H1 (cell line): ENCODE data around the gene ZSCAN1. TPM values are rescaled to one million over a fixed set of nuclear protein-coding genes. Genes with fewer than 3 reads are reported as not detected.

ENCODE experiments used
- CHD1 ChIP-seq: IDR thresholded peaks from 2 replicates; pipeline ENCODE4 v1.6.1; 2012; ENCODE audit warnings: low read depth, low read length, improper control_type of control experiment
- CHD7 ChIP-seq: fragments of 300-600 bp; sonication (generic); IDR thresholded peaks from 2 replicates; pipeline ENCODE4 v1.7.1; 2012; ENCODE audit warnings: low read length, moderate library complexity, mild to moderate bottlenecking, inconsistent platforms; ENCODE audit not compliant: insufficient replicate concordance
- EP300 ChIP-seq, 2 experiments: IDR thresholded peaks; 1 replicate in 1 of 2; 2 replicates in 1 of 2; pipeline ENCODE4 v1.6.1; 2011 to 2012; ENCODE audit warnings: low read depth in 2 of 2, low read length in 2 of 2, mild to moderate bottlenecking in 2 of 2, borderline replicate concordance in 1 of 2, inconsistent platforms in 1 of 2, moderate library complexity in 1 of 2
- JUN ChIP-seq: IDR thresholded peaks from 2 replicates; pipeline ENCODE4 v1.6.1; 2011; ENCODE audit warnings: low read depth, mild to moderate bottlenecking, improper control_type of control experiment, low read length
- POLR2A ChIP-seq, 2 experiments: IDR thresholded peaks; 1 replicate in 1 of 2; 2 replicates in 1 of 2; pipeline ENCODE4 v1.6.1; 2011; ENCODE audit warnings: low read depth in 2 of 2, low read length in 2 of 2, mild to moderate bottlenecking in 2 of 2; ENCODE audit errors: control extremely low read depth in 1 of 2
- TAF7 ChIP-seq: optimal IDR thresholded peaks from 2 replicates; pipeline ENCODE3; 2011; ENCODE audit warnings: low read depth, mild to moderate bottlenecking, inconsistent platforms, low read length, moderate library complexity, borderline replicate concordance
- polyA plus RNA-seq, 7 experiments: library from polyadenylated mRNA; depleted of rRNA in 3 of 7; stranded (reverse) in 5 of 7; unstranded in 2 of 7; fragments of >200 nt in 5 of 7; fragments of 200-250 nt in 2 of 7; gene quantifications; 1 replicate in 5 of 7; 2 replicates in 1 of 7; 4 replicates in 1 of 7; pipeline versions ENCODE4 v1.2.1 to v1.2.3, GENCODE V29; 2011 to 2013; ENCODE audit warnings: missing spikeins in 2 of 7, mixed read lengths in 2 of 7
- total RNA-seq: library from RNA; stranded (reverse); fragmentation: NEBNext Ultra II Directional; extraction: Animal tissue kit (Norgen Biotek cat#: 25700); gene quantifications from 2 replicates; pipeline ENCODE4 v1.2.1, GENCODE V29; 2021
- TF ChIP-seq, protein P1 (sequence below): IDR thresholded peaks from 2 replicates; pipeline ENCODE4 v1.6.1; 2011; ENCODE audit warnings: low read depth, mild to moderate bottlenecking, low read length; ENCODE audit not compliant: insufficient read depth

Gene ZSCAN1
- total and polyA plus RNA-seq, 2 of the 8 experiments (the other 6 are each of a cell fraction or from before 2014, with no cell fraction given), result 1.2 to 4.3 TPM

GRCh38 chr19:58045411-58046050 lies 11.7 kb downstream of the ZSCAN1 start (continued):
- no peak for TF ChIP-seq CHD7
- no peak for TF ChIP-seq TAF7
- TF ChIP-seq POLR2A (IDR thresholded peaks at IDR 0.05; ENCODE audit: control extremely low read depth in 1 of 2, low read depth in 2 of 2, low read length in 2 of 2), result no peak
- TF ChIP-seq EP300 (IDR thresholded peaks at IDR 0.05; ENCODE audit: borderline replicate concordance in 1 of 2, low read depth in 2 of 2, low read length in 2 of 2), result no peak
- TF ChIP-seq JUN, result no peak
- TF ChIP-seq, protein P1, sequence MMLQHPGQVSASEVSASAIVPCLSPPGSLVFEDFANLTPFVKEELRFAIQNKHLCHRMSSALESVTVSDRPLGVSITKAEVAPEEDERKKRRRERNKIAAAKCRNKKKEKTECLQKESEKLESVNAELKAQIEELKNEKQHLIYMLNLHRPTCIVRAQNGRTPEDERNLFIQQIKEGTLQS, result no peak
- no peak for TF ChIP-seq CHD1
- TF ChIP-seq, all 59 proteins: peak for 0
